Right cardiac atrium (tissue), 5 donors: Measurements from ENCODE around the gene GPR39. TPM values are rescaled to one million over a fixed set of nuclear protein-coding genes. Genes with fewer than 3 reads are reported as not detected.

Experiments
- ATAC-seq, 2 donors: fragments of 200-7000 bp; cut with Tn5 transposase; one replicate each; pipeline versions ENCODE4 v1.8.0 to v1.9.1; 2020; ENCODE audit warnings: moderate library complexity in 2 of 2, mild to moderate bottlenecking in 1 of 2
- DNase-seq, 3 donors: peaks; one replicate each; pipeline ENCODE4 v3.0.0-alpha.2; 2020
- H3K27ac ChIP-seq: one replicate; pipeline ENCODE4 v1.5.1; 2013; ENCODE audit warnings: mild to moderate bottlenecking, low read length, control low read depth, moderate library complexity
- H3K27me3 ChIP-seq: one replicate; pipeline ENCODE4 v1.6.1; 2013; ENCODE audit not compliant: control insufficient read depth, insufficient read depth
- H3K4me1 ChIP-seq: one replicate; pipeline ENCODE4 v1.6.1; 2013; ENCODE audit warnings: low read length; ENCODE audit not compliant: control insufficient read depth, insufficient read depth
- H3K4me3 ChIP-seq: one replicate; pipeline ENCODE4 v1.5.1; 2013; ENCODE audit warnings: low read length, control low read depth
- H3K9me3 ChIP-seq: one replicate; pipeline ENCODE4 v1.6.1; 2013; ENCODE audit warnings: low read length; ENCODE audit not compliant: control insufficient read depth
- WGBS: extraction: QIAGEN DNeasy Blood & Tissue Kit; methylation state at CpG from one replicate; pipeline ENCODE4 v1.1.7; 2013; 5-methylcytosine and 5-hydroxymethylcytosine counted together
- intact Hi-C, 4 donors: fragments of 100-400 bp; cut with DNase I; formaldehyde crosslinking; loops; one replicate each; pipeline versions ENCODE4 v1.11.0 to v1.14.0; 2022 to 2023
- polyA plus RNA-seq: library from polyadenylated mRNA; stranded (reverse); fragments of 200-250 nt; gene quantifications from one replicate; pipeline ENCODE4 v1.2.3, GENCODE V29; 2013
- total RNA-seq, 4 donors: library from RNA; stranded (reverse); fragmentation: NEBNext Ultra II Directional; extraction: Animal tissue kit (Norgen Biotek cat#: 25700); gene quantifications; one replicate each; pipeline ENCODE4 v1.2.1, GENCODE V29; 2021
- donor health status: healthy with polysubstance abuse.
- donor health status: DM: no; HTN: yes; CAD: no.
- donor health status: DM: no; HTN: no; CAD: no.
- donor health status: DM: no; HTN: yes; CAD: no; lungs with severe emphysema.
- donor health status: DM: yes; HTN: yes; CAD: no.

GPR39 gene
- total and polyA plus RNA-seq, 5 donors: not detected

DNA sequence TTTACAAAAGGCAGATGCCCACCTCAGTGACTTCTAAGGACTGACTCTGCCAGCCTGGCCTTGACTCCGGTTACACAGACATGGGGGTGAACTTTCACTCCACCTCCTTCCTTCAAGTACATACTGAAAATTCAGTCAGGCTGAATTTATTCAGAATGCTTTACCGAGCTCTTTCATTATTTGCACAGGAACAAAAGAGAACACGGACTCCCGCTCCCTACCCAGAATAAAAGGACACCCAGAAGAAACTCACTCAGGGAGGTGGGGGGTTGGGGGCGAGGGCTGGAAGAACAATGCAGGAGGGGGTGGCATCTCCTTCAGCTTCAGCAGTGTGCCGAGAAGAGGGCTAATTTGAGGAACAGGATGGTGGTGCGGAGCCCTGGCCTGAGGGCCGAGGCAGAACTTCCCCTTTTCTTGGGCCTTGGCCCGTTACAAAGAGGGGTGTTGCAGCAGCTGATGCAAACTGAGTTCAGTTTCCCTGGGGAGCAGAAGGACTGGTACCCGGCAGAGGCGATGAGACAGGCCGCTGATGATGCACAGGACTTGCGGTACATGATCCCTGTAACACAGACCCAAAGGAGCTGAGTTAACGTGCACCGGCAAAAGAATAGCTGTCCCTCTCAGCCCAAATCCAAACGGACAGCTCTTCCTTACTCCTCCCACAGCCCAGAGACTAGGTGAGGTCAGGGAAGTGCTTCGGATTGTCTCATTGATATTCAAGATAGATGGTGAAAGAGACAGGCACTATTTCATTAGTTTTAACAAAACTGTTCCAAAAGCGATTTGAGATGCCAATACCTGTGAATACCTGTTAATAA is 229.3 kb downstream of the GPR39 start:
- intact Hi-C loops: no loop called here
- Histone ChIP-seq H3K9me3 (no peaks in the 10 kb centered on the region), H3K4me1 (no peaks in the 10 kb centered on the region), H3K27ac (no peak overlapping the region), H3K4me3 (no peak overlapping the region), H3K27me3 (no peaks in the 10 kb centered on the region)
- DNase-seq (peak in 2 of 3 donors; percentile 37 to 60), ATAC-seq (peak in 1 of 2 donors; percentile 54)
- WGBS: 82% methylated on average over 18 of the region's 18 CpGs

DNA sequence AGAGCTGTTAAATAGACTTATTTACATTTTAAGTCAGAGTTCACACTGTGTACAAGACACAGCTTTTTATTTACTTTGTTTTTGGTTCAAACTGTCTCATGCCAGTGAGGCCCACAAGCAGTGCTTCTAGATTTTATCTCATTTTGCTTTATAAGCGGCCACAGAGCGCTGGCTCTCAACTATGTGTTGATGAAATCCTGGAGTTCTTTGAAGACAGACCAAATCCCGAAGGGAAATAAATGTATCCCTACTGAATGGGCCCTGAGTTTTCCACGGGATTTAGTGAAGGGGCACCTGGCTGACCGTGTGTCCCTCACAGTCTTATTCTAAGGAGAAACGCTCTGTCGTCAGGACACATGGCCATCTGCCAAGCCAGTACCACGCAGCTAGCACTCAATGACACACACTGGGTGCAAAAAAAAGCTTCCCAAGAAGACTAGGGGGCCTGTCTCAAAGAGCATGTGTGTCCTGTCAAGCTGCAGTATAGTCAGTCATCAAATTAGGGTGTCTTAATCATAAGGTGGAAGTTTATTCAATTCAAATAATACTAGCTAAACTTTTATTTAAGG is 230.0 kb downstream of the GPR39 start:
- intact Hi-C loops: no loop called here
- Histone ChIP-seq H3K27ac (no peak overlapping the region), H3K27me3 (no peaks in the 10 kb centered on the region), H3K4me3 (no peak overlapping the region), H3K9me3 (no peaks in the 10 kb centered on the region), H3K4me1 (no peaks in the 10 kb centered on the region)
- DNase-seq (no peak), ATAC-seq (no peak)
- 63% methylated on average over 8 of the region's 8 CpGs for WGBS

DNA sequence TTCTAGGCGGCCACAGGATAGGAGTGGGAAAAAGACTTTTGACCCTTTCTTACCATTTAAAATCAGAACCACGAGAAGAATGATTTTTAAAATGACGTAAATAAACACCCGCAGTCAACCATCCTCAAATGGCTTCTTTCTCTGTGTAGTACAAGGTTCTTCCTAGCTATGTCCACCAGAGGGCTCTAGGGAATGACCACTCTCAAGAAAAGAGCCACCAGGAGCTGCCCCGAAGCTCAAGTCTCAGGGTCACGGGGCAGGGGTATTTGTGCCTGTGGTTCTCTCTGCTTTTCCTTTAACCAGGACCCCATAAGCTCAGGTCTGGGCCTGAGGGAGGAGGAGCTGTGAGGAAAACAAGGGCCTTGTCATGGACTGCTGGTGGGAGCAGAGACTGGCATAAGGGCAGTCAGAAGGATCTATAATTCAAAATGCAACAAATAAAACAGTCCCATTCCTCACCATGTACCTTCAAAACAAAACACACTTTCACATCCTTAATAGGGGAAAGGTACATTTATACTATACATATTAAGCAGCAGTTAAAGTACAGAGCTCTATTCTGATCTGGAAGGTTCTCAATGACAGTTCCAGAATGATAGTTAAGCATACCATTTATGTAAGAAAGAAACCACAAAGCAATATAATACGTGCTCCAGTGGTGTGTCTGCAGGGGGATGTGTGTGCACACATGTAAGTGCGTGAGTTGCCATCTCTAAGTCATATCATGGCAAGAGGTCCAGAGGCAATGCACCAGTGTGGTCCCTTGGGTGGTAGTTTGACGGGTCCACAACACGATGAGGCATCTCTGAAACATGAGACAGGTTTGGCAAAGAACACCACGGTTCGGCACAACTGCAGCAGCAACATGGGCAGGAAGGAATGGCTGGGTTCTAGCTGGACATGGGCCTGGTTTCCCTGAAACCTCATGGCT is 234.8 kb downstream of the GPR39 start:
- Histone ChIP-seq H3K4me1 (no peaks in the 10 kb centered on the region), H3K27ac (no peak overlapping the region), H3K27me3 (no peaks in the 10 kb centered on the region), H3K4me3 (no peak overlapping the region), H3K9me3 (no peaks in the 10 kb centered on the region)
- no peak for DNase-seq
- ATAC-seq: peak in 1 of 2 donors; percentile 50
- intact Hi-C loops: no loop called here
- WGBS: 54% methylated on average over 12 of the region's 12 CpGs

DNA sequence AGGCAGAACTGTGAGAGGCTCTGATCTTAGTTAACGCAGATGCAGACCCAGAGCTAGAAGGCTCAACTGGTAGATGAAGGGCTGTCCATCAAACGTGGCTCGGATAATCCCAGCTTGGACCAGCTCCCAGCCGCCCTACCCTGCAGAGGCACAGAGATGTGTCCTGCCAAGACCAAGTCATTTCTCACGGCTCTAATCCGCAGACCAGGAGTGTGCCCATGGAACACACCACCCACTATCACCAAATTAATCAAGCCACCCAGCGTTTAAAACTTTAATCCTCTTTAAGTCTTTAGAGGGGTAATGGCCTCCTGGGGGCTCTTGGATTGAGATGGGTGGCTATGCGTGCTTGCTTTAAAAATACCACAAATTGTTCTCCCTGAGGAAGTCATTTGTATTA is 235.9 kb downstream of the GPR39 start:
- ATAC-seq (no peak), DNase-seq (no peak)
- Histone ChIP-seq H3K27ac (no peak overlapping the region), H3K4me1 (no peaks in the 10 kb centered on the region), H3K4me3 (no peak overlapping the region), H3K27me3 (no peaks in the 10 kb centered on the region), H3K9me3 (no peaks in the 10 kb centered on the region)
- WGBS: 85% methylated on average over 8 of the region's 8 CpGs
- intact Hi-C loops: no loop called here

DNA sequence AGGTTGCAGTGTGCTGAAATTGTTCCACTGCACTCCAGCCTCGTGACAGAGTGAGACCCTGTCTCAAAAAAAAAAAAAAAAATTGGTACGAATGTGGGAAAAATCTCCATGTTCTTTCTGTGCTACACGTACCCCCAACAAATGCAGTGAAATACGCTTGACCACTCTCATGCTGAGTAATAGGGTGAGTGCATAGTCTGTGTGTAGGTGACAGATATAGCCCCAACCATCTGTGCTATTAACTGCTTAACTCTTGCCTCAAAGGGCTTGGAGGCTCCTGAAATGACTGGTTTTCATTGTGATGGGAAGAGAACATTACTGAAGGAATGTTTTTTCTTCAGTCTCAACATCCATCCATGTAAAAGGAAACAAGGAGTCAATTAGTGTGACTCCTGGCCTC is 237.7 kb downstream of the GPR39 start:
- intact Hi-C loops: no loop called here

DNA sequence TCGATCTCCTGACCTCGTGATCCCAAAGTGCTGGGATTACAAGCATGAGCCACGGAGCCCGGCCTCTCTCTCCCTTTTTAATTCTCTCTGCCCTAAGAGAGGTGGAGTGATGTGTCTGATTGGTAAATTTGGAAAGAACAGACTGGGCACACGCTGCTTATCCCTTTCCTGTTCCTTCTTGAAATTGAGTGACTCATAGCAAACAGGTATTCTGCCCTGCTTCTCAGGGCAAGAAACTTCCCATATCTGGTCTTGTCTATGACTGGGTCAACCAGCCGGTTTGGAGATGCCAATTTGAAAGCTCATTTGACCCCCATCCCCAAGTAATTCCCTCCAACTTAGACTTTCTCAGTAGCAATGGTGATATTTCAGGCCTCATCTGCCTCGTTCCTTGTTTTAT is 238.4 kb downstream of the GPR39 start:
- intact Hi-C loops: no loop called here
- Histone ChIP-seq H3K27ac (no peak overlapping the region), H3K9me3 (no peaks in the 10 kb centered on the region), H3K4me3 (no peak overlapping the region), H3K4me1 (no peaks in the 10 kb centered on the region), H3K27me3 (no peaks in the 10 kb centered on the region)
- ATAC-seq: no peak
- no peak for DNase-seq
- 93% methylated on average over 7 of the region's 7 CpGs for WGBS

More for the DNA sequence above, 237.7 kb downstream of the GPR39 start:
- Histone ChIP-seq H3K27me3 (no peaks in the 10 kb centered on the region), H3K9me3 (no peaks in the 10 kb centered on the region), H3K27ac (no peak overlapping the region), H3K4me3 (no peak overlapping the region), H3K4me1 (no peaks in the 10 kb centered on the region)
- WGBS: 67% methylated on average over 4 of the region's 4 CpGs
- ATAC-seq: no peak
- DNase-seq: no peak

DNA sequence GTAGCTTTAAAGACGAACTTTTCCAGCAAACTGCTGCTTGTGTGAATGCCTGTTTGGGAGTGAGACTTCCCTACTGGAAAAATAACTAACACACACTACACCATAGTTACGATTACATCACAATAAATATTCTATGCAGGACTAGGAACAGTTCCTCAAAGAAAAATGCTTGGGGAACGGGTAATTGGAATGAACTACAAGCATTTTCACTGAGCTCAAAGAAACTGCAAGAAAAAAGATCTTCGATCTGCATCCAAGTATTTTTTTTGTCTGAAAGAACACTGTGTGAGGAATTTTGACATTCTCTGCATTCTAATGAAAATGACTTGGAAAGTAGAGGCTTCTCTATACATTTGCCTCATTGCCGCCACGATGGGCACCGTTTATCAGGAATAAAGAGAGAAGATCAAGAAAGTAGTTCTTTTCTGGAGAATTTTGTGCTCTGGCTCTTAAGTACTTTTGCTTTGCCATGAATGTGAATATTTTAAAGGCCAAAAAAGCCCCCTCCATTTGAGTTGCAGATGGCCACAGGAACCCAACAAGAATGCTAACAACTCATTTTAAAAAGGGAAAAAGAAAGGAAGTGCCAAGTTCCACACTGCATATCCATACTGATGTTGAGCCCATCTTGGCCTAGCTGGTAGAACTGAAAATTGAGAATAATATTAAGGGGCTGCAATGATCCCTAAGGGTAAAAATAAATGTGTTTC is 239.8 kb downstream of the GPR39 start:
- Histone ChIP-seq H3K27ac (no peak overlapping the region), H3K27me3 (no peaks in the 10 kb centered on the region), H3K4me3 (no peak overlapping the region), H3K4me1 (no peaks in the 10 kb centered on the region), H3K9me3 (no peaks in the 10 kb centered on the region)
- ATAC-seq (no peak), DNase-seq (no peak)
- intact Hi-C loops: no loop called here
- WGBS: 49% methylated on average over 7 of the region's 7 CpGs

DNA sequence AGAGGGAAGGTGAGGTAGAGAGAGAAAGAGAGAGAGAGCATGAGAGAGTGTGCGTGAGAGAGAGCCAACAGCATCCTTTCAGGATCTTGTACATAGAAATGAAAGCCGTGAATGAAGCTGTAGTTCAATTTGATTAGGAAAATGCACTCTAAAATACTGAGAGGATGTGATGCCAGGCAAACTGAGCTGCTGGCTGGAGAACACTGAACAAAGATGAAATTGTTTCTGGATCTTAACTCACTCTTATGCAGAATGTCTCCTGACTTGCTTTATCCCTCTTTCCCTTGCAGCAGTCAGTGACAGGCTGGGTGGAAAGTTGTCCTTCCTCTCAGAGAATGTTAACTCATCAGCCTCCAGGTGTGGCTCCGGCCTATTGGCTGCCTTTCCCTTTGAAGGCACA is 242.7 kb downstream of the GPR39 start:
- 93% methylated on average over 3 of the region's 3 CpGs for WGBS

DNA sequence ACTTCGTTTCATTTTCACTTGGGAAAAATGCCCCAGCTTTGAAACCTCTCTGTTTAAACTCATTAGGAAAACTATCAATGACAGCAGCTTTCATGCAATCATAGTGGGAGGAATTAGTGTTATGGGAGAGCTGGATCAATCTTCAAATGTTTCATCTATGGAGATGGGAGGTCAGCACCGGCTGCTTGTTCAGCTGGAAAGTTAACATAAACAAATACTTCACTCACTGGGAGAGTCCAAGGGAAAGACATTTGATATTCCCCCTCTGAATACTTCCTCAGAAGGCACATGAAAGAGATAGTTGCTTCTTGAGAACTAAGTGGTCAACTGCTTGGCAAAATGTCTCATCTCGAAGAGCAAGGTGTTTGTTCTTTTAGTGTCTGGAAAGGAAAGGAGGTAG is 246.1 kb downstream of the GPR39 start:
- H3K4me1 ChIP-seq: no peaks in the 10 kb centered on the region
- no peaks in the 10 kb centered on the region for H3K9me3 ChIP-seq
- H3K27me3 ChIP-seq: peaks cover 2% of the 10 kb centered on the region
- H3K4me3 ChIP-seq: no peak overlapping the region
- no peak for DNase-seq
- no peak for ATAC-seq
- intact Hi-C loops: no loop called here
- no peak overlapping the region for H3K27ac ChIP-seq
- WGBS: 57% methylated on average over 3 of the region's 3 CpGs

More for the DNA sequence above, 242.7 kb downstream of the GPR39 start:
- Histone ChIP-seq H3K4me1 (no peaks in the 10 kb centered on the region), H3K27me3 (no peaks in the 10 kb centered on the region), H3K4me3 (no peak overlapping the region), H3K27ac (no peak overlapping the region), H3K9me3 (no peaks in the 10 kb centered on the region)
- intact Hi-C loops: no loop called here
- DNase-seq: no peak
- ATAC-seq: no peak

DNA sequence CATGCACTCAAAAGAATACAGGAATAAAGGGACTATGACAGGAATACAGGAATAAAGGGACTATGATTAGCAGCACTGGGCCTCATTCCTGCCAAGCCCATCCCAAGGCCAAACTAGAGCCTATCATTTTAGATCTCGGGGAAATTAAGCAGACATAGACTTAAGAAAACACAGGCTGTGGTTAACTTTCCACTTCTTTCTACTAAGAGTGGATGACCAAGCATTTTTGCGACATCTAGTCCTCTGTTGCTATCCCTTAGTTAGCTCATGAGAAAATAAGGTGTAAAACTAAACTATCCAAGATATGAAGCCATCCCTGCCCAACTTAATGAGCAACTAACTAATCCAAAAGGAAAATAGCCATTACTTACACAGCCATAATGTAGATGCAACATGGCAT is 247.5 kb downstream of the GPR39 start:
- ATAC-seq (no peak), DNase-seq (no peak)
- H3K4me3 ChIP-seq: no peak overlapping the region
- intact Hi-C loops: no loop called here
- WGBS: 73% methylated on average over 2 of the region's 2 CpGs
- no peak overlapping the region for H3K27ac ChIP-seq
- H3K27me3 ChIP-seq: peaks cover 2% of the 10 kb centered on the region
- H3K4me1 ChIP-seq: peaks cover under 1% of the 10 kb centered on the region
- no peaks in the 10 kb centered on the region for H3K9me3 ChIP-seq
